Testis (tissue), 3 donors: ENCODE results near the gene HEY2. TPM values are rescaled to one million over a fixed set of nuclear protein-coding genes. Genes with fewer than 3 reads are reported as not detected.
A peak's percentile ranks its signal among the peaks of the same experiment; 100 is the strongest.

Source experiments
- DNase-seq: peaks from one replicate; pipeline ENCODE4 v3.0.0-alpha.2; 2019
- H3K27ac ChIP-seq, 2 donors: fragments of 200-600 bp; sonication (generic); one replicate each; pipeline ENCODE4 v1.5.1; 2019
- H3K27me3 ChIP-seq: fragments of 200-600 bp; sonication (generic); one replicate; pipeline ENCODE4 v1.5.1; 2019
- H3K36me3 ChIP-seq: fragments of 200-600 bp; sonication (generic); one replicate; pipeline ENCODE4 v1.5.1; 2017; ENCODE audit warnings: low read depth; ENCODE audit errors: missing control alignments
- H3K4me1 ChIP-seq: fragments of 200-600 bp; sonication (generic); one replicate; pipeline ENCODE4 v1.5.1; 2019
- H3K4me3 ChIP-seq, 2 donors: fragments of 200-600 bp; sonication (generic); one replicate each; pipeline ENCODE4 v1.5.1; 2017 to 2019
- H3K9me3 ChIP-seq: fragments of 200-600 bp; sonication (generic); one replicate; pipeline ENCODE4 v1.5.1; 2017
- POLR2A ChIP-seq: fragments of 450-650 bp; IDR thresholded peaks from one replicate; pipeline ENCODE4 v1.6.1; 2017; ENCODE audit warnings: antibody characterized with exemption, mild to moderate bottlenecking, moderate library complexity
- WGBS, 2 donors: methylation state at CpG; one replicate each; pipeline ENCODE4 v1.1.5; 2018; 5-methylcytosine and 5-hydroxymethylcytosine counted together
- intact Hi-C: fragments of 100-400 bp; cut with DNase I; formaldehyde crosslinking; loops from one replicate; pipeline ENCODE4 v1.15.1; 2023; ENCODE audit warnings: low total_unique reads
- polyA plus RNA-seq: library from polyadenylated mRNA; stranded (reverse); fragments of 350-450 nt; fragmentation: Illumina TruSeq; extraction: RNeasy Lipid Tissue Mini Kit (QIAGEN cat#74804); gene quantifications from one replicate; pipeline ENCODE4 v1.2.3, GENCODE V29; 2014; ENCODE audit warnings: low read depth, low replicate concordance; ENCODE audit not compliant: insufficient read depth
- total RNA-seq, 2 donors: library from RNA; depleted of rRNA; stranded (reverse); fragments of >200 nt; gene quantifications; one replicate each; pipeline ENCODE4 v1.2.3, GENCODE V29; 2016
- TF ChIP-seq, protein P1 (sequence below), 3 experiments: fragments of 450-650 bp in 2 of 3; fragments of 200-600 bp in 1 of 3; sonication (generic) in 1 of 3; IDR thresholded peaks; one replicate each; pipeline ENCODE4 v1.5.1; 2016 to 2019; ENCODE audit warnings: antibody characterized with exemption in 3 of 3, mild to moderate bottlenecking in 2 of 3, moderate library complexity in 1 of 3

Gene HEY2
- total and polyA plus RNA-seq, 3 donors from 2014 or later, result 7.3 to 12.3 (median 8.7) TPM

- intact Hi-C loops, result loop anchor here (5.0 kb wide), 1 partner anchor 166 kb away; the partner anchor contains the start of gene HINT3
- no peak for DNase-seq
- peaks cover 18% of the 10 kb centered on the region for H3K4me1 ChIP-seq
Observed at GRCh38 chr6:125791820-125792165, 42.4 kb downstream of the HEY2 start.

DNA sequence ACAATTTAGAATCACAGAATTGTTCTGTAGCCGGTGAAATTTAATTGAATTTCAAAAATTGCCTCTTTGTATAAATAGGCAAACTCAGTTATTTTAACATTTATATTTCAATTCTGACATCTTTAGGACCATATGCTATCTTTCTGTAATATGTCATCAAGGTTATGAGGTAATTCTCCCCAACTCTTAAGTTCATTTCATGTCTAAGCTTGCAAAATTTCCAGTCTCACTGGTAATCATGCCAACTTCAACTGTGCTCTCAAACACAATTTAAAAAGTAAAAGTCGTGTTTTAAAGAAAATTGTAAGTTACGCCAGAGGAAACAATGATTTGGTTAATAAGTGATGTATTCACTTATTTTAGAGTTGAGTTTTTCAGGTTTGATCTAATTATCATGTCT is 42.7 kb downstream of the HEY2 start:
- H3K4me3 ChIP-seq, result no peak overlapping the region
- intact Hi-C loops, result loop anchor here (5.0 kb wide), 1 partner anchor 165 kb away; the partner anchor contains the start of gene HINT3

More at GRCh38 chr6:125791820-125792165, 42.4 kb downstream of the HEY2 start:
- Histone ChIP-seq H3K27ac (peak overlapping the region in 1 of 2 donors; percentile 98), H3K27me3 (no peaks in the 10 kb centered on the region), H3K4me3 (peak overlapping the region in 1 of 2 donors; percentile 95), H3K36me3 (no peaks in the 10 kb centered on the region), H3K9me3 (no peaks in the 10 kb centered on the region)
- TF ChIP-seq, protein P1, sequence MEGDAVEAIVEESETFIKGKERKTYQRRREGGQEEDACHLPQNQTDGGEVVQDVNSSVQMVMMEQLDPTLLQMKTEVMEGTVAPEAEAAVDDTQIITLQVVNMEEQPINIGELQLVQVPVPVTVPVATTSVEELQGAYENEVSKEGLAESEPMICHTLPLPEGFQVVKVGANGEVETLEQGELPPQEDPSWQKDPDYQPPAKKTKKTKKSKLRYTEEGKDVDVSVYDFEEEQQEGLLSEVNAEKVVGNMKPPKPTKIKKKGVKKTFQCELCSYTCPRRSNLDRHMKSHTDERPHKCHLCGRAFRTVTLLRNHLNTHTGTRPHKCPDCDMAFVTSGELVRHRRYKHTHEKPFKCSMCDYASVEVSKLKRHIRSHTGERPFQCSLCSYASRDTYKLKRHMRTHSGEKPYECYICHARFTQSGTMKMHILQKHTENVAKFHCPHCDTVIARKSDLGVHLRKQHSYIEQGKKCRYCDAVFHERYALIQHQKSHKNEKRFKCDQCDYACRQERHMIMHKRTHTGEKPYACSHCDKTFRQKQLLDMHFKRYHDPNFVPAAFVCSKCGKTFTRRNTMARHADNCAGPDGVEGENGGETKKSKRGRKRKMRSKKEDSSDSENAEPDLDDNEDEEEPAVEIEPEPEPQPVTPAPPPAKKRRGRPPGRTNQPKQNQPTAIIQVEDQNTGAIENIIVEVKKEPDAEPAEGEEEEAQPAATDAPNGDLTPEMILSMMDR (IDR thresholded peaks at IDR 0.05), result peak in 1 of 3 experiments; percentile 1
- no peak for TF ChIP-seq POLR2A

GRCh38 chr6:125792680-125793079 is 43.2 kb downstream of the HEY2 start:
- DNase-seq, result no peak
- intact Hi-C loops, result loop anchor here (5.0 kb wide), 1 partner anchor 165 kb away; the partner anchor contains the start of gene HINT3
- Histone ChIP-seq H3K4me3 (no peak overlapping the region), H3K36me3 (no peaks in the 10 kb centered on the region), H3K27me3 (no peaks in the 10 kb centered on the region), H3K4me1 (peaks cover 18% of the 10 kb centered on the region), H3K9me3 (no peaks in the 10 kb centered on the region), H3K27ac (peak overlapping the region in 1 of 2 donors; percentile 98)
- TF ChIP-seq, protein P1 (IDR thresholded peaks at IDR 0.05), result no peak
- no peak for TF ChIP-seq POLR2A

More for the DNA sequence above, 42.7 kb downstream of the HEY2 start:
- H3K27ac ChIP-seq, result peak overlapping the region in 1 of 2 donors; percentile 98
- TF ChIP-seq, protein P1 (IDR thresholded peaks at IDR 0.05), result no peak
- TF ChIP-seq POLR2A, result no peak
- no peaks in the 10 kb centered on the region for H3K36me3 ChIP-seq
- no peaks in the 10 kb centered on the region for H3K27me3 ChIP-seq
- H3K4me1 ChIP-seq, result peaks cover 18% of the 10 kb centered on the region
- 59 to 66% methylated on average over 3 of the region's 3 CpGs for WGBS, 2 donors
- no peak for DNase-seq
- no peaks in the 10 kb centered on the region for H3K9me3 ChIP-seq

DNA sequence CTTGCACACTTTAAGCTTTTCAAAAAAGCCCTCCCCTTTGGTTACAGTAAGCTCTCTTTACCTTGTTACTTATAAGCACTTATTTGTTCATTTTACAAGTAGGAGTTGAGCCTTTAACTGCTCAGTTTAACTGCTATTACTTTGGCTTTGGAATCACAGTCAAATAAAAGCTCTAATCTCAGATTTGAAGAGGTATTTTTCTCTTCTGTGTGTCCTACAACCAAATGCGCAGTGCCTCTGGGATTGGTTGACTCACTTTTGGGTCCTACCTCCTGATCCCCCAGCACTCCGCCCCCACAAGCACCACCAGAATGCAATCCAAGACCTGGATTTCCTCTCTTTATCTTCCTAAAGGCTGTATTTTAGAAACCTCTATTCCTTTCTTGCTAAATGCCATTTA is 43.8 kb downstream of the HEY2 start:
- 76 to 80% methylated on average over 2 of the region's 2 CpGs for WGBS, 2 donors

More for the DNA sequence above, 43.8 kb downstream of the HEY2 start:
- H3K9me3 ChIP-seq, result no peaks in the 10 kb centered on the region
- H3K36me3 ChIP-seq, result no peaks in the 10 kb centered on the region
- H3K27ac ChIP-seq, result peak overlapping the region in 1 of 2 donors; percentile 41
- H3K4me1 ChIP-seq, result peaks cover 15% of the 10 kb centered on the region
- no peaks in the 10 kb centered on the region for H3K27me3 ChIP-seq
- no peak overlapping the region for H3K4me3 ChIP-seq
- intact Hi-C loops, result loop anchor here (5.0 kb wide), 1 partner anchor 164 kb away; the partner anchor contains the start of gene HINT3
- TF ChIP-seq, protein P1 (IDR thresholded peaks at IDR 0.05), result no peak
- TF ChIP-seq POLR2A, result no peak
- no peak for DNase-seq
